ENCODE results near the gene P2RX6.

- TF ChIP-seq CTCF (IDR thresholded peaks at IDR 0.05; ENCODE audit: poor library complexity) (no peak), EZH2 (IDR thresholded peaks at IDR 0.05; ENCODE audit: borderline replicate concordance) (no peak), EZH2phosphoT487 (IDR thresholded peaks at IDR 0.05; ENCODE audit: low read depth, severe bottlenecking, unreplicated experiment) (no peak)
Measured at GRCh38 chr22:21030032-21030431, 15.1 kb downstream of the P2RX6 start.

Data from hepatocyte (in vitro differentiated cells).